Measurements from ENCODE around the gene DISC1. TPM values are rescaled to one million over a fixed set of nuclear protein-coding genes. Genes with fewer than 3 reads are reported as not detected.

The DISC1 gene
- polyA plus RNA-seq, 1 of the 3 experiments (the other 2 are of a cell fraction): 1.7 TPM

GRCh38 chr1:231706934-231707333 lies 80.3 kb downstream of the DISC1 start:
- Histone ChIP-seq H3K4me3 (ENCODE audit: low read depth in 2 of 2, low read length in 1 of 2) (no peak overlapping the region), H3K4me2 (no peak overlapping the region), H3K9me3 (no peaks in the 10 kb centered on the region), H3F3A (replicated peaks; ENCODE audit: insufficient read depth) (no peaks in the 10 kb centered on the region), H3K27me3 (ENCODE audit: insufficient read depth) (no peaks in the 10 kb centered on the region), H3K9ac (no peak overlapping the region), H2AFZ (ENCODE audit: low read depth) (no peak overlapping the region), H3K27ac (ENCODE audit: low read depth in 2 of 2, low read length in 1 of 2) (no peak overlapping the region), H3K79me2 (ENCODE audit: insufficient read depth) (no peaks in the 10 kb centered on the region), H3K36me3 (replicated peaks in 1 of 2; ENCODE audit: control insufficient read depth in 1 of 2, insufficient read depth in 2 of 2, low read length in 1 of 2) (peaks cover 0 to 2% of the 10 kb centered on the region in 2 experiments), H3K9me2 (no peaks in the 10 kb centered on the region), H4K20me1 (ENCODE audit: insufficient read depth) (no peaks in the 10 kb centered on the region), H3K4me1 (ENCODE audit: control insufficient read depth in 1 of 2, insufficient read depth in 2 of 2, low read depth in 1 of 2, low read length in 1 of 2) (peaks cover 0 to 4% of the 10 kb centered on the region in 2 experiments; a peak in 1 of 4 replicates)
- no peak for DNase-seq
- POLR2A ChIA-PET: no interaction called here
- CTCF ChIA-PET: interaction anchor here (0.9 to 1.0 kb wide), 2 partner anchors 15 to 156 kb away, joined by 3 read pairs; no protein-coding TSS in a partner anchor
- TF ChIP-seq, protein P1, sequence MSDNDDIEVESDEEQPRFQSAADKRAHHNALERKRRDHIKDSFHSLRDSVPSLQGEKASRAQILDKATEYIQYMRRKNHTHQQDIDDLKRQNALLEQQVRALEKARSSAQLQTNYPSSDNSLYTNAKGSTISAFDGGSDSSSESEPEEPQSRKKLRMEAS (IDR thresholded peaks at IDR 0.05; ENCODE audit: low read depth): no peak
- TF ChIP-seq EZH2phosphoT487 (IDR thresholded peaks at IDR 0.05; ENCODE audit: borderline replicate concordance, low read depth) (no peak), FOXM1 (IDR thresholded peaks at IDR 0.05; ENCODE audit: low read depth) (no peak), FOSL2 (IDR thresholded peaks at IDR 0.05; ENCODE audit: borderline replicate concordance, low read depth) (no peak), EP300 (IDR thresholded peaks at IDR 0.05; ENCODE audit: borderline replicate concordance in 1 of 2, low read depth in 1 of 2, low read length in 1 of 2) (no peak)
- TF ChIP-seq, protein P2, sequence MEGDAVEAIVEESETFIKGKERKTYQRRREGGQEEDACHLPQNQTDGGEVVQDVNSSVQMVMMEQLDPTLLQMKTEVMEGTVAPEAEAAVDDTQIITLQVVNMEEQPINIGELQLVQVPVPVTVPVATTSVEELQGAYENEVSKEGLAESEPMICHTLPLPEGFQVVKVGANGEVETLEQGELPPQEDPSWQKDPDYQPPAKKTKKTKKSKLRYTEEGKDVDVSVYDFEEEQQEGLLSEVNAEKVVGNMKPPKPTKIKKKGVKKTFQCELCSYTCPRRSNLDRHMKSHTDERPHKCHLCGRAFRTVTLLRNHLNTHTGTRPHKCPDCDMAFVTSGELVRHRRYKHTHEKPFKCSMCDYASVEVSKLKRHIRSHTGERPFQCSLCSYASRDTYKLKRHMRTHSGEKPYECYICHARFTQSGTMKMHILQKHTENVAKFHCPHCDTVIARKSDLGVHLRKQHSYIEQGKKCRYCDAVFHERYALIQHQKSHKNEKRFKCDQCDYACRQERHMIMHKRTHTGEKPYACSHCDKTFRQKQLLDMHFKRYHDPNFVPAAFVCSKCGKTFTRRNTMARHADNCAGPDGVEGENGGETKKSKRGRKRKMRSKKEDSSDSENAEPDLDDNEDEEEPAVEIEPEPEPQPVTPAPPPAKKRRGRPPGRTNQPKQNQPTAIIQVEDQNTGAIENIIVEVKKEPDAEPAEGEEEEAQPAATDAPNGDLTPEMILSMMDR (IDR thresholded peaks at IDR 0.05): no peak
- WGBS (ENCODE audit: low lambda C conversion rate): 65% methylated on average over 3 of the region's 3 CpGs

DNA sequence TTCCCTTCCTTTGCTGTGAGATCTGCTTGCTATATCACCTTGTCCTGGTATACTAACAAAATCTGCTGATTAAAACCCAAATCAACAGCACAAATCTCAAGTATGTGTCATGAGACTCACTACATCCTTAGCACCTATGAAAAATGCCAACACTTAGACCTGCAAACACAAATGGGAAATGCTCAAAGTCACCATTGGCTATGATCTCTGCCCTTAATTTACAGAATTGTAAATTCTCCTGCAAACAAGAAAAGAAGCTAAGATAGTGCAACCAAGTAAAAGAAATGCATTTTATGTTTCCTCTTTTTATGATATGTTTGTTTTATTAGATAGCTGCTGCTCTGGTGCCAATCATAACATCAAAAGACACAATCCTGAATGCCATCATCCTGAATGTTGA lies 80.8 kb downstream of the DISC1 start:
- Histone ChIP-seq H3K4me2 (no peak overlapping the region), H3K4me1 (ENCODE audit: control insufficient read depth in 1 of 2, insufficient read depth in 2 of 2, low read depth in 1 of 2, low read length in 1 of 2) (peaks cover 0 to 4% of the 10 kb centered on the region in 2 experiments; a peak in 1 of 4 replicates), H2AFZ (ENCODE audit: low read depth) (no peak overlapping the region), H3K27me3 (ENCODE audit: insufficient read depth) (no peaks in the 10 kb centered on the region), H4K20me1 (ENCODE audit: insufficient read depth) (no peaks in the 10 kb centered on the region), H3K9ac (no peak overlapping the region), H3K79me2 (ENCODE audit: insufficient read depth) (no peaks in the 10 kb centered on the region), H3K27ac (ENCODE audit: low read depth in 2 of 2, low read length in 1 of 2) (no peak overlapping the region), H3K36me3 (replicated peaks in 1 of 2; ENCODE audit: control insufficient read depth in 1 of 2, insufficient read depth in 2 of 2, low read length in 1 of 2) (peaks cover 0 to 2% of the 10 kb centered on the region in 2 experiments), H3K4me3 (ENCODE audit: low read depth in 2 of 2, low read length in 1 of 2) (no peak overlapping the region), H3F3A (replicated peaks; ENCODE audit: insufficient read depth) (no peaks in the 10 kb centered on the region), H3K9me2 (no peaks in the 10 kb centered on the region), H3K9me3 (no peaks in the 10 kb centered on the region)
- ChIA-PET POLR2A (no interaction called here), CTCF (interaction anchor here (0.9 to 1.0 kb wide), 2 partner anchors 15 to 156 kb away, joined by 3 read pairs; no protein-coding TSS in a partner anchor)
- TF ChIP-seq, protein P3, sequence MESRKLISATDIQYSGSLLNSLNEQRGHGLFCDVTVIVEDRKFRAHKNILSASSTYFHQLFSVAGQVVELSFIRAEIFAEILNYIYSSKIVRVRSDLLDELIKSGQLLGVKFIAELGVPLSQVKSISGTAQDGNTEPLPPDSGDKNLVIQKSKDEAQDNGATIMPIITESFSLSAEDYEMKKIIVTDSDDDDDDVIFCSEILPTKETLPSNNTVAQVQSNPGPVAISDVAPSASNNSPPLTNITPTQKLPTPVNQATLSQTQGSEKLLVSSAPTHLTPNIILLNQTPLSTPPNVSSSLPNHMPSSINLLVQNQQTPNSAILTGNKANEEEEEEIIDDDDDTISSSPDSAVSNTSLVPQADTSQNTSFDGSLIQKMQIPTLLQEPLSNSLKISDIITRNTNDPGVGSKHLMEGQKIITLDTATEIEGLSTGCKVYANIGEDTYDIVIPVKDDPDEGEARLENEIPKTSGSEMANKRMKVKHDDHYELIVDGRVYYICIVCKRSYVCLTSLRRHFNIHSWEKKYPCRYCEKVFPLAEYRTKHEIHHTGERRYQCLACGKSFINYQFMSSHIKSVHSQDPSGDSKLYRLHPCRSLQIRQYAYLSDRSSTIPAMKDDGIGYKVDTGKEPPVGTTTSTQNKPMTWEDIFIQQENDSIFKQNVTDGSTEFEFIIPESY (IDR thresholded peaks at IDR 0.05; ENCODE audit: borderline replicate concordance, low read depth): no peak
- no peak for TF ChIP-seq EP300 (IDR thresholded peaks at IDR 0.05; ENCODE audit: borderline replicate concordance in 1 of 2, low read depth in 1 of 2, low read length in 1 of 2)
- no peak for TF ChIP-seq YY1 (IDR thresholded peaks at IDR 0.05; ENCODE audit: low read depth)
- TF ChIP-seq, protein P4, sequence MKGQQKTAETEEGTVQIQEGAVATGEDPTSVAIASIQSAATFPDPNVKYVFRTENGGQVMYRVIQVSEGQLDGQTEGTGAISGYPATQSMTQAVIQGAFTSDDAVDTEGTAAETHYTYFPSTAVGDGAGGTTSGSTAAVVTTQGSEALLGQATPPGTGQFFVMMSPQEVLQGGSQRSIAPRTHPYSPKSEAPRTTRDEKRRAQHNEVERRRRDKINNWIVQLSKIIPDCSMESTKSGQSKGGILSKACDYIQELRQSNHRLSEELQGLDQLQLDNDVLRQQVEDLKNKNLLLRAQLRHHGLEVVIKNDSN (IDR thresholded peaks at IDR 0.05; ENCODE audit: borderline replicate concordance, low read depth): no peak
- DNase-seq: no peak

All from SK-N-SH (cell line).